DND-41 (cell line): Measurements from ENCODE around the gene UBXN10.

Experiments used
- CTCF ChIP-seq: IDR thresholded peaks from 2 replicates; pipeline ENCODE4 v1.5.1; 2012; ENCODE audit warnings: borderline replicate concordance, low read length, moderate library complexity, mild to moderate bottlenecking; ENCODE audit not compliant: poor library complexity, severe bottlenecking; ENCODE audit errors: extremely low read depth
- EZH2 ChIP-seq: IDR thresholded peaks from 3 replicates; pipeline ENCODE4 v1.6.1; 2012; ENCODE audit warnings: borderline replicate concordance, low read depth, mild to moderate bottlenecking, moderate library complexity, low read length, inconsistent platforms; ENCODE audit not compliant: severe bottlenecking

DNA sequence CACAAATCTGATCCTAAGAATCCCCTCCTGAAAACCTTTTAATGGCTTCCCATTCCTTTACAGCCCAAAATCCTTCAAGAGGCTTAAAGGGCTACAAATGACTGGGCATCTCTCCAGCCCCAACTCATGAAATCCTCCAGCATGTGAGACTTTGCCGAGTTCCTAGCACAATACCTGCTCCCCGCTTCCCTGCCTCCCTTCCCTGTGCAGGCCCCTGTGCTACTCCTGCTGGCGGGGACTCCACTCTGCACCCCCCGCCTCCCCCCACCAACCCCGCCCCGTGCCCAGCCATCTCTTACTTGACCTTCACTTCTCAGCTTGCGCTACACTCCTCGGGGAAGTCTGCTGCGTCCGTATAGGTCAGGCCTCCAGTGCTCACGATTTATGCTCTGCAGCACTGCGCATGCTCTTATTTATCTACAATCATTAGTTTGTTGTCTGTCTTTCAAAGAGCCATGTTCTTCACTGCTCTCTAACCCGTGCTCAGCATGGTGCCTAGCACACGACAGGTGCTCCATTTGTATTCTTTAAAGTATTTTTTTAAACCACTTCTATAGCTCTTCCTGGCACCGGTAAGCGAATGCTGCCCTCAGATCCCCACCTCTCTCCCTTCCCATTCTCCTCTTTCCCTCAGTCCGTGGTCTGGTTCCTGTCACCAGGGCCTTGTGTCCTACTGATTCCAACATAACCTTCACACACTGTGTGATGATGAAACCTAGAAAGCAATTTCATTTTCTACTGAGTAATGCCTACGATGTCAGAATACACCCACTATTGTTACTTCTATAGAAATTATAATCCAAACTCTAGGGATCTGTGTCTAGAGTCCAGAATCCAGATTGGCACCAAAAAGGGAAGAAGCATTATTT lies 37.9 kb downstream of the UBXN10 start:
- TF ChIP-seq EZH2: no peak
- TF ChIP-seq CTCF: no peak
